GM12872 (cell line): ENCODE data around the gene VIL1.

Experiments used
- CTCF ChIP-seq: IDR thresholded peaks from 3 replicates; pipeline ENCODE4 v1.5.1; 2011; ENCODE audit warnings: low read depth, mild to moderate bottlenecking, low read length, moderate library complexity; ENCODE audit not compliant: insufficient read depth

VIL1 gene

GRCh38 chr2:218500501-218501060 is 81.7 kb downstream of the VIL1 start:
- TF ChIP-seq CTCF: no peak

DNA sequence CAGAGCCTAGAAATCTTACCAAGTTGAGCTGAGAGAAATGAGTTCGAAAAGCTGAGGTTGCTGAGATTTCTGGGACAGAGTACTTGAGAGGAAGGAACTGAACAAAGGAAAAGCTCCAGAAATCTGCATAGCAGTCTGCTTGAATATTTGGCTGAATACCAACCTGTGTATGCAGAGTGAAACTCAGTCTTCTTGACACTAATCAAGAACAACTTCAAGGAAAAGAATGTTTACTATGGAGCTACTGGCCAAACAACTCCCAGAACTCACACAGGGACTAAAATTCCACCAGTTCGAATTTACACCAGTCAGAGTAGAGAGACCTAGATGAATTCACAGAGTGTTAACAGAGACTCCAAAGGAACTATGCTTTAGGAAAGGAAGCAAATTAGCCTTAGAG is 82.7 kb downstream of the VIL1 start:
- TF ChIP-seq CTCF: no peak
